GM18868 (cell line): ENCODE results near the gene STAT6.

Source experiments
- ATAC-seq: cut with Tn5 transposase; IDR thresholded peaks from one replicate; pipeline ENCODE4 v1.9.1; 2021; ENCODE audit warnings: mild to moderate bottlenecking, moderate library complexity; ENCODE audit not compliant: unreplicated experiment

The STAT6 gene

GRCh38 chr12:57051011-57051410 lies 60.2 kb downstream of the STAT6 start:
- no peak for ATAC-seq

- ATAC-seq: no peak
Measured at GRCh38 chr12:57049890-57050289, 61.3 kb downstream of the STAT6 start, which contains the start of gene MYO1A. MYO1A (minus strand) TSS chr12:57050129; CDS start chr12:57048323, 1,806 bp downstream.

GRCh38 chr12:57049119-57049446 lies 62.1 kb downstream of the STAT6 start:
- no peak for ATAC-seq

GRCh38 chr12:57048423-57049118 lies 62.6 kb downstream of the STAT6 start:
- no peak for ATAC-seq

- no peak for ATAC-seq
Measured at GRCh38 chr12:57047981-57048380, 63.2 kb downstream of the STAT6 start.

GRCh38 chr12:57046947-57047890 lies 63.9 kb downstream of the STAT6 start:
- ATAC-seq: no peak

- no peak for ATAC-seq
Measured at GRCh38 chr12:57046086-57046791, 64.9 kb downstream of the STAT6 start.
